ENCODE measurements around the gene VWA3B.
"Not testable (repeated sequence)": the region's sequence is repeated elsewhere in the genome, so short reads cannot be mapped to it uniquely, and the experiment has no call there.

DNA sequence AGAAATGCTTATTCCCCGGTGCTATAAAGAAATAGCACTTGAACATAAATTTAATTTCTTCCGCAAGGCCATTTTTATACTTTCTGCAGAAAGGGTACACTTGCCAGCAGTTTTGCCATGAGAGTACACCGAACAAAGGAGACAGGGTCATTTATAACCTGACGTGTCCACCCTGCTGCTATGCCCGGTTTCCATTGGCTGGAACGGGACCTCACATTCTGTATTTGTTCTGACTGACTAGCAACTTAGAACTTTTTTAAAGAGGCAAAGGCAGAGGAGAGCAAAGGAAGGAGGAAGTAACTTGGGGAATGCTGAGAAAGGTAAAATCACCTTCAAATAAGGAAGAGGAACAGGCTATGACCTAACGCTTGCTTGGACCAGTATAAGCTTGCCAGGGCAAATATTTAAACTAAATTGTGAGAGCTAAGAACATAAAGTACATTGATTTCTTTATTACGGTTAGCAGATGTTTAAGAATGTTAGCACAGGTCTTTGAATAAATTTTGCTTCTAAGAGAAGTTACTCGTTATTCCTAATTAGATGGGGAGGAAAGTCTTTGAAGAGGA lies 220.2 kb downstream of the VWA3B start:
- not testable (repeated sequence) for TF ChIP-seq CTCF (conservative IDR thresholded peaks at IDR 0.05; ENCODE audit: low read depth, low read length); RAD21 (IDR thresholded peaks at IDR 0.05; ENCODE audit: low read length); POLR2A (IDR thresholded peaks at IDR 0.05; ENCODE audit: low read depth, low read length); SMC3 (IDR thresholded peaks at IDR 0.05; ENCODE audit: low read depth, low read length); CHD1 (IDR thresholded peaks at IDR 0.05; ENCODE audit: low read depth, low read length)

Data from IMR-90 (cell line).